Psoas muscle (tissue), 8 donors: ENCODE data around the gene ARHGEF38. TPM values are rescaled to one million over a fixed set of nuclear protein-coding genes. Genes with fewer than 3 reads are reported as not detected.
A peak's percentile ranks its signal among the peaks of the same experiment; 100 is the strongest.
"Not testable (repeated sequence)": the region's sequence is repeated elsewhere in the genome, so short reads cannot be mapped to it uniquely, and the experiment has no call there.

Experiments used
- ATAC-seq, 4 donors: fragments of 200-7000 bp; cut with Tn5 transposase; one replicate each; pipeline ENCODE4 v1.9.1; 2020; ENCODE audit warnings: moderate library complexity in 3 of 4, mild to moderate bottlenecking in 2 of 4
- DNase-seq, 2 donors: peaks; one replicate each; pipeline ENCODE4 v3.0.0-alpha.2; 2020
- H3K27ac ChIP-seq: fragments of 200-600 bp; one replicate; pipeline ENCODE4 v1.8.0; 2022
- H3K27me3 ChIP-seq, 3 donors: fragments of 200-600 bp in 1 of 3; one replicate each; pipeline versions ENCODE4 v1.6.1 to v1.8.0; 2013 to 2022; ENCODE audit warnings: low read length in 2 of 3, mild to moderate bottlenecking in 2 of 3, moderate library complexity in 1 of 3; ENCODE audit not compliant: insufficient read depth in 3 of 3
- H3K36me3 ChIP-seq, 2 donors: fragments of 200-600 bp in 1 of 2; one replicate each; pipeline versions ENCODE4 v1.6.1 to v1.8.0; 2013 to 2022; ENCODE audit warnings: low read depth in 1 of 2, mild to moderate bottlenecking in 1 of 2, moderate library complexity in 1 of 2; ENCODE audit not compliant: insufficient read depth in 1 of 2
- H3K4me1 ChIP-seq: fragments of 200-600 bp; one replicate; pipeline ENCODE4 v1.8.0; 2022
- H3K4me3 ChIP-seq: fragments of 200-600 bp; one replicate; pipeline ENCODE4 v1.8.0; 2022; ENCODE audit warnings: mild to moderate bottlenecking
- H3K9me3 ChIP-seq: fragments of 200-600 bp; one replicate; pipeline ENCODE4 v1.8.0; 2022
- WGBS, 3 donors: extraction: QIAGEN DNeasy Blood & Tissue Kit; methylation state at CpG; one replicate each; pipeline versions ENCODE4 v1.1.6 to v1.1.7; 2013; 5-methylcytosine and 5-hydroxymethylcytosine counted together
- intact Hi-C, 2 donors: fragments of 100-400 bp; cut with DNase I; formaldehyde crosslinking; loops; one replicate each; pipeline versions ENCODE4 v1.11.0 to v1.14.2; 2022
- polyA plus RNA-seq, 3 donors: library from polyadenylated mRNA; stranded (reverse); fragments of 200-250 nt; gene quantifications; one replicate each; pipeline ENCODE4 v1.2.3, GENCODE V29; 2013
- total RNA-seq, 4 donors: library from RNA; stranded (reverse); fragmentation: NEBNext Ultra II Directional in 2 of 4; extraction: Animal tissue kit (Norgen Biotek cat#: 25700) in 2 of 4; gene quantifications; one replicate each; pipeline versions ENCODE4 v1.2.1 to v1.2.4, GENCODE V29; 2021 to 2023
- TF ChIP-seq, protein P1 (sequence below): fragments of 200-600 bp; IDR thresholded peaks from one replicate; pipeline ENCODE4 v1.8.0; 2022; ENCODE audit warnings: antibody characterized with exemption
- donor health status: healthy with polysubstance abuse.
- donor health status: DM: no; HTN: no; CAD: no; lungs with moderate emphysema.
- donor health status: Bipolar disorder and iron deficiency.
- donor health status: healthy.
- donor health status: DM: yes; HTN: yes; CAD: no.
- donor health status: DM: no; HTN: no; CAD: no.
- donor health status: DM: no; HTN: no; CAD: no.
- donor health status: DM: yes; HTN: yes; CAD: no.

Gene ARHGEF38
- total and polyA plus RNA-seq, 7 donors = not detected

DNA sequence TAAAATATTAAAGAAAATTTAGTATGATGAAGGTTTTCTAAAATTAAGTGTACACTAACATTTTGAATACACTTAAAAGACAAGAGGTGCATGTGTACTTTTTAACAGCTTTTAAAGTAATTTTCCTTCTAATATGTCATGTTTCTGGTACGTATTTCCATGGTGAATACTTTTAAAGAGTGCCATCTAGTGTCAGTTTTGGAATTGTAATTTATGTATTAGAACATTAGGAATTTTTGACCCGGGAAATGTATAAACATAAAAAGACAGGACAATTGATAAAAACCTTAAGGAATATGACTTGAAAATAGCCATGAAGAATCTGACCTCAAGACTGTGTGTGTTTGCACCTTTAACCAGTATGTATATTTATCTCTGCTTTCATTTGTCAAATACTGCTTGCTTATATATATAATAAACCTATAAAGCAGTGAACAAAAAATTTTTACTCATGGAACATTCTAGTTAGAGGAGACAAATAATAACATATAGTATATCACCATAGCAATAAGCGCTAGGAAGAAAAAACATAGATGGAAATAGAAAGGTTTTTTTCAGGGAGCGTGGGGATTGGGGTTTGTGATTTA, 163.4 kb downstream of the ARHGEF38 start:
- no peak for DNase-seq
- WGBS, 3 donors = 47 to 49% (median 48%) methylated on average over 4 of the region's 4 CpGs
- peak overlapping the region; percentile 6 for H3K4me3 ChIP-seq

DNA sequence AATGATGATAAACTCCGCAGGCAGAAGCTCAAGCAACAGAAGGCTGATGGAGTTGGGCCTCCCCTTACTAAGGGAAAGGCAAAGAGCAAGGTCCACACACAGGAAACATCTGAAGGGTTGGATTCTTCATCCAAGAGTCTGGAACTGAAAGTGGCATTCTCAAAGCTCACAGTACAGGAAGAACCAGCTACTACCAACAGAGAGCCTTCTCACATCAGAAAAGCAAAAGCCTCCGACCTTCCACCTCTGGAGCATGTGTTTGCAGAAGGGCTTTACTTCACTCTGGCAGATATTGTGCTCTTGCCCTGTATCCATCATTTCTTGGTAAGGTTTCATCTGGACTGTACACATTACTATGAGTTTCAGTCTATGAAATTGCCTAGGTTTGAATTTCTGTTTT, 166.8 kb downstream of the ARHGEF38 start:
- ATAC-seq (no peak), DNase-seq (no peak)
- Histone ChIP-seq H3K9me3 (no peaks in the 10 kb centered on the region), H3K4me1 (peaks cover 6% of the 10 kb centered on the region), H3K4me3 (no peak overlapping the region), H3K36me3 (peaks cover 0 to 4% of the 10 kb centered on the region in 2 donors), H3K27ac (no peak overlapping the region), H3K27me3 (no peaks in the 10 kb centered on the region)
- intact Hi-C loops = no loop called here
- WGBS, 3 donors = 86 to 90% (median 89%) methylated on average over 2 of the region's 2 CpGs
- TF ChIP-seq, protein P1, sequence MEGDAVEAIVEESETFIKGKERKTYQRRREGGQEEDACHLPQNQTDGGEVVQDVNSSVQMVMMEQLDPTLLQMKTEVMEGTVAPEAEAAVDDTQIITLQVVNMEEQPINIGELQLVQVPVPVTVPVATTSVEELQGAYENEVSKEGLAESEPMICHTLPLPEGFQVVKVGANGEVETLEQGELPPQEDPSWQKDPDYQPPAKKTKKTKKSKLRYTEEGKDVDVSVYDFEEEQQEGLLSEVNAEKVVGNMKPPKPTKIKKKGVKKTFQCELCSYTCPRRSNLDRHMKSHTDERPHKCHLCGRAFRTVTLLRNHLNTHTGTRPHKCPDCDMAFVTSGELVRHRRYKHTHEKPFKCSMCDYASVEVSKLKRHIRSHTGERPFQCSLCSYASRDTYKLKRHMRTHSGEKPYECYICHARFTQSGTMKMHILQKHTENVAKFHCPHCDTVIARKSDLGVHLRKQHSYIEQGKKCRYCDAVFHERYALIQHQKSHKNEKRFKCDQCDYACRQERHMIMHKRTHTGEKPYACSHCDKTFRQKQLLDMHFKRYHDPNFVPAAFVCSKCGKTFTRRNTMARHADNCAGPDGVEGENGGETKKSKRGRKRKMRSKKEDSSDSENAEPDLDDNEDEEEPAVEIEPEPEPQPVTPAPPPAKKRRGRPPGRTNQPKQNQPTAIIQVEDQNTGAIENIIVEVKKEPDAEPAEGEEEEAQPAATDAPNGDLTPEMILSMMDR = no peak

More for the DNA sequence above, 163.4 kb downstream of the ARHGEF38 start:
- intact Hi-C loops = no loop called here
- H3K36me3 ChIP-seq = peaks cover 0 to 4% of the 10 kb centered on the region in 2 donors
- peaks cover 13% of the 10 kb centered on the region for H3K4me1 ChIP-seq
- TF ChIP-seq, protein P1 = peak; percentile 63
- no peak overlapping the region for H3K27ac ChIP-seq
- no peaks in the 10 kb centered on the region for H3K27me3 ChIP-seq
- peak in 1 of 4 donors; percentile 72 for ATAC-seq
- no peaks in the 10 kb centered on the region for H3K9me3 ChIP-seq

DNA sequence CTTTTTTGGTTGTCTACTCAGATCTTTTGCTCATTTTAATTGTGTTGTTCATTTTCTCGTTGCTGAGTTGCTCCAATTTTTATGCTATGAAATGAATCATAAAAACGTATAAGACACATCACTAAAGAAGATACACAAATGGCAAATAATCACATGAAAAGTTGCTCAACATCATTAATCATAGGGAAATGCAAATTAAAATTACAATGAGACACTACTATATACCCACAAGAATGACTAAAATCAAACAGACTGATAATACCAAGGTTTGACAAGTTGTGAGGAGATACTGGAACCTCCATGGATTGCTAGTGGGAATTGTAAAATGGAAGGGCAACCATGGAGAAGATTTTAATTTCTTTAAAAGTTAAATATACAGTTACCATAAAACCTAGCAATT, 173.2 kb downstream of the ARHGEF38 start:
- no peak for DNase-seq
- no peaks in the 10 kb centered on the region for H3K4me1 ChIP-seq
- no peak overlapping the region for H3K4me3 ChIP-seq
- no peak overlapping the region for H3K27ac ChIP-seq
- intact Hi-C loops = no loop called here
- no peaks in the 10 kb centered on the region for H3K9me3 ChIP-seq
- TF ChIP-seq, protein P1 = no peak
- no peaks in the 10 kb centered on the region for H3K27me3 ChIP-seq
- WGBS, 3 donors = 91 to 96% (median 92%) methylated on average over 2 of the region's 2 CpGs
- H3K36me3 ChIP-seq = no peaks in the 10 kb centered on the region
- ATAC-seq = no peak

DNA sequence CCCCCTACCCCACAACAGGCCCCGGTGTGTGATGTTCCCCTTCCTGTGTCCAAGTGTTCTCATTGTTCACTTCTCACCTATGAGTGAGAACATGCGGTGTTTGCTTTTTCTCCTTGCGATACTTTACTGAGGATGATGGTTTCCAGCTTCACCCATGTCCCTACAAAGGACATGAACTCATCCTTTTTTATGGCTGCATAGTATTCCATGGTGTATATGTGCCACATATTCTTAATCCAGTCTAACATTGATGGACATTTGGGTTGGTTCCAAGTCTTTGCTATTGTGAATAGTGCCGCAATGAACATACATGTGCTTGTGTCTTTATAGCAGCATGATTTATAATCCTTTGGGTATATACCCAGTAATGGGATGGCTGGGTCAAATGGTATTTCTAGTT, 177.5 kb downstream of the ARHGEF38 start:
- DNase-seq, H3K4me1 ChIP-seq, H3K4me3 ChIP-seq, H3K27me3 ChIP-seq, ATAC-seq, H3K27ac ChIP-seq, H3K9me3 ChIP-seq, H3K36me3 ChIP-seq, intact Hi-C loops: not testable (repeated sequence)
- 96 to 100% (median 97%) methylated on average over 4 of the region's 4 CpGs for WGBS, 3 donors

Other genes with a start within 250 kb of the ARHGEF38 start
- gene PPA2, start 78.6 kb upstream of the ARHGEF38 start, total RNA-seq = 10 to 100 TPM; 39.9 to 48.5 (median 41.9) TPM
- gene PPA2, start 78.6 kb upstream of the ARHGEF38 start, polyA plus RNA-seq = 10 to 100 TPM; 33.1 to 43.1 (median 36.2) TPM
- 10 to 100 TPM; 17.7 to 28.8 (median 20.2) TPM for gene INTS12, start 156.1 kb downstream of the ARHGEF38 start, total RNA-seq
- 10 to 100 TPM; 27.7 to 38.8 (median 29.9) TPM for gene INTS12, start 156.1 kb downstream of the ARHGEF38 start, polyA plus RNA-seq
- 1 to 10 TPM; 2.6 to 6.6 (median 4.5) TPM for gene GSTCD, start 156.2 kb downstream of the ARHGEF38 start, total RNA-seq
- gene GSTCD, start 156.2 kb downstream of the ARHGEF38 start, polyA plus RNA-seq = 1 to 10 TPM in 2 of 3 donors, under 1 TPM in 1; 0.82 to 4.7 (median 2.8) TPM